Adrenal gland (tissue), 5 donors: ENCODE measurements around the gene PPM1F.

ENCODE experiments used
- CTCF ChIP-seq, 6 experiments: fragments of 450-650 bp in 4 of 6; fragments of 200-600 bp in 2 of 6; sonication (generic) in 1 of 6; IDR thresholded peaks; 1 replicate in 5 of 6; 2 replicates in 1 of 6; pipeline versions ENCODE4 v1.5.1 to v1.8.0; 2016 to 2021; ENCODE audit warnings: antibody characterized with exemption in 6 of 6, mild to moderate bottlenecking in 2 of 6, moderate library complexity in 1 of 6
- POLR2A ChIP-seq, 2 donors: fragments of 450-650 bp; IDR thresholded peaks; one replicate each; pipeline ENCODE4 v1.6.1; 2017; ENCODE audit warnings: antibody characterized with exemption in 2 of 2, mild to moderate bottlenecking in 2 of 2, moderate library complexity in 1 of 2
- donor health status: DM: no; HTN: no; CAD: no.

GRCh38 chr22:21963286-21963685 is 10.6 kb upstream of the PPM1F start:
- no peak for TF ChIP-seq CTCF (IDR thresholded peaks at IDR 0.05)
- TF ChIP-seq POLR2A (IDR thresholded peaks at IDR 0.05), result no peak
